ENCODE data around the gene C12orf75.

- TF ChIP-seq POLR2AphosphoS5 (IDR thresholded peaks at IDR 0.05) (no peak), CTCF (IDR thresholded peaks at IDR 0.05) (no peak), POLR2A (IDR thresholded peaks at IDR 0.05) (no peak), EP300 (IDR thresholded peaks at IDR 0.05) (no peak)
Observed at GRCh38 chr12:105401198-105401597, 70.7 kb downstream of the C12orf75 start.
